ENCODE data around the gene DDX24. TPM values are rescaled to one million over a fixed set of nuclear protein-coding genes. Genes with fewer than 3 reads are reported as not detected.

DDX24 gene
- total and polyA plus RNA-seq, 2 donors (not counting 1 experiment from before 2014, with no cell fraction given) = 143 to 192 TPM

- H3K4me1 ChIP-seq (ENCODE audit: control insufficient read depth, extremely low read depth, insufficient read depth, low read length) = peaks cover 2% of the 10 kb centered on the region
- H3K27me3 ChIP-seq (ENCODE audit: control insufficient read depth, insufficient read depth, low read length) = no peaks in the 10 kb centered on the region
- no peak overlapping the region for H2AFZ ChIP-seq (ENCODE audit: low read length)
- H3K36me3 ChIP-seq (ENCODE audit: control insufficient read depth, insufficient read depth, low read length) = peaks cover 8% of the 10 kb centered on the region
- H3K9ac ChIP-seq (ENCODE audit: insufficient read depth, low read length) = no peak overlapping the region
- no peak overlapping the region for H3K27ac ChIP-seq (ENCODE audit: insufficient read depth, low read length)
- H4K20me1 ChIP-seq (ENCODE audit: control insufficient read depth, extremely low read depth, insufficient read depth, low read length) = no peaks in the 10 kb centered on the region
- no peaks in the 10 kb centered on the region for H3K9me3 ChIP-seq (ENCODE audit: control insufficient read depth, insufficient read depth, low read depth, low read length)
- DNase-seq (ENCODE audit: low read depth in 2 of 2) = no peak
- no peaks in the 10 kb centered on the region for H3K79me2 ChIP-seq (ENCODE audit: control insufficient read depth, insufficient read depth, low read length)
- no peak overlapping the region for H3K4me2 ChIP-seq (ENCODE audit: extremely low read depth, insufficient read depth, low read length)
- H3K4me3 ChIP-seq (replicated peaks in 1 of 4; ENCODE audit: control extremely low read depth in 1 of 4, insufficient read depth in 1 of 4, low read depth in 3 of 4, low read length in 4 of 4) = no peak overlapping the region
- no peak for TF ChIP-seq EZH2 (IDR thresholded peaks at IDR 0.05; ENCODE audit: low read length, missing control alignments)
- TF ChIP-seq CTCF (conservative IDR thresholded peaks at IDR 0.05 in 1 of 2, IDR thresholded peaks at IDR 0.05 in 1 of 2; ENCODE audit: low read depth in 1 of 2, low read length in 2 of 2) = no peak
Measured at GRCh38 chr14:94126419-94126677, 45.3 kb upstream of the DDX24 start.

GRCh38 chr14:94125659-94126418, 44.8 kb upstream of the DDX24 start:
- Histone ChIP-seq H3K4me2 (ENCODE audit: extremely low read depth, insufficient read depth, low read length) (no peak overlapping the region), H3K27me3 (ENCODE audit: control insufficient read depth, insufficient read depth, low read length) (no peaks in the 10 kb centered on the region), H3K4me3 (replicated peaks in 1 of 4; ENCODE audit: control extremely low read depth in 1 of 4, insufficient read depth in 1 of 4, low read depth in 3 of 4, low read length in 4 of 4) (no peak overlapping the region), H3K4me1 (ENCODE audit: control insufficient read depth, extremely low read depth, insufficient read depth, low read length) (peaks cover 2% of the 10 kb centered on the region), H3K9me3 (ENCODE audit: control insufficient read depth, insufficient read depth, low read depth, low read length) (no peaks in the 10 kb centered on the region), H3K27ac (ENCODE audit: insufficient read depth, low read length) (no peak overlapping the region), H3K79me2 (ENCODE audit: control insufficient read depth, insufficient read depth, low read length) (no peaks in the 10 kb centered on the region), H3K9ac (ENCODE audit: insufficient read depth, low read length) (no peak overlapping the region), H2AFZ (ENCODE audit: low read length) (no peak overlapping the region), H4K20me1 (ENCODE audit: control insufficient read depth, extremely low read depth, insufficient read depth, low read length) (no peaks in the 10 kb centered on the region), H3K36me3 (ENCODE audit: control insufficient read depth, insufficient read depth, low read length) (peaks cover 8% of the 10 kb centered on the region)
- DNase-seq (ENCODE audit: low read depth in 2 of 2) = no peak
- TF ChIP-seq EZH2 (IDR thresholded peaks at IDR 0.05; ENCODE audit: low read length, missing control alignments) (no peak), CTCF (conservative IDR thresholded peaks at IDR 0.05 in 1 of 2, IDR thresholded peaks at IDR 0.05 in 1 of 2; ENCODE audit: low read depth in 1 of 2, low read length in 2 of 2) (no peak)

GRCh38 chr14:94124582-94125377, 43.8 kb upstream of the DDX24 start:
- H3K79me2 ChIP-seq (ENCODE audit: control insufficient read depth, insufficient read depth, low read length) = no peaks in the 10 kb centered on the region
- H3K9ac ChIP-seq (ENCODE audit: insufficient read depth, low read length) = no peak overlapping the region
- H3K36me3 ChIP-seq (ENCODE audit: control insufficient read depth, insufficient read depth, low read length) = peaks cover 8% of the 10 kb centered on the region
- no peak overlapping the region for H3K4me3 ChIP-seq (replicated peaks in 1 of 4; ENCODE audit: control extremely low read depth in 1 of 4, insufficient read depth in 1 of 4, low read depth in 3 of 4, low read length in 4 of 4)
- TF ChIP-seq CTCF (conservative IDR thresholded peaks at IDR 0.05 in 1 of 2, IDR thresholded peaks at IDR 0.05 in 1 of 2; ENCODE audit: low read depth in 1 of 2, low read length in 2 of 2) (no peak), EZH2 (IDR thresholded peaks at IDR 0.05; ENCODE audit: low read length, missing control alignments) (no peak)
- peaks cover 2% of the 10 kb centered on the region for H3K4me1 ChIP-seq (ENCODE audit: control insufficient read depth, extremely low read depth, insufficient read depth, low read length)
- H3K4me2 ChIP-seq (ENCODE audit: extremely low read depth, insufficient read depth, low read length) = no peak overlapping the region
- H4K20me1 ChIP-seq (ENCODE audit: control insufficient read depth, extremely low read depth, insufficient read depth, low read length) = no peaks in the 10 kb centered on the region
- no peak for DNase-seq (ENCODE audit: low read depth in 2 of 2)
- no peak overlapping the region for H3K27ac ChIP-seq (ENCODE audit: insufficient read depth, low read length)
- no peaks in the 10 kb centered on the region for H3K9me3 ChIP-seq (ENCODE audit: control insufficient read depth, insufficient read depth, low read depth, low read length)
- H3K27me3 ChIP-seq (ENCODE audit: control insufficient read depth, insufficient read depth, low read length) = no peaks in the 10 kb centered on the region
- no peak overlapping the region for H2AFZ ChIP-seq (ENCODE audit: low read length)

All from fibroblast of lung (primary cell).